Ovary (tissue), 3 donors: ENCODE data around the gene CLDN7.

Experiments used
- POLR2A ChIP-seq: fragments of 450-650 bp; IDR thresholded peaks from one replicate; pipeline ENCODE4 v1.6.1; 2017; ENCODE audit warnings: antibody characterized with exemption, mild to moderate bottlenecking, moderate library complexity
- TF ChIP-seq, protein P1 (sequence below), 3 donors: fragments of 450-650 bp in 2 of 3; fragments of 200-600 bp in 1 of 3; IDR thresholded peaks; one replicate each; pipeline versions ENCODE4 v1.5.1 to v1.8.0; 2016 to 2022; ENCODE audit warnings: antibody characterized with exemption in 3 of 3, mild to moderate bottlenecking in 1 of 3
- donor health status: DM: no; HTN: no; CAD: no.

DNA sequence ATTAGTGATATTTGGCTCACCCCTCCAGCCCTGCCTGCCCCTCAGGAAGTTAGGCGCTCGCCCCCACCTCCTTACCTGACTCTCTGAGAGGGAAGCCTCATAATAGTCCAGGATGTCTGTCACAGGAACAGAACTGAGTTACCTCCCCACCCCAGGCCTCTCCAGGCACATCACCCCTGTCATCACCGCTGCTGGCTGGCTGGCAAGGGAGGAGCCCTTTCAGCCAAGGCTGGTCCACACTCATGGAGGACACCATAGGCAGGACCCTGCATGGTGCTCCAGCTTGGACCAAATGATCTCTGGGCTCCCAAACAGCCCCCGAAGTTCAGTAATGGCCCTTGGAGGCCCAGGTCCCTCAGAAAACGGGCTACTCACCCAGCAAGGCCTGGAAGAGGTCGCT, 44.1 kb downstream of the CLDN7 start:
- TF ChIP-seq, protein P1, sequence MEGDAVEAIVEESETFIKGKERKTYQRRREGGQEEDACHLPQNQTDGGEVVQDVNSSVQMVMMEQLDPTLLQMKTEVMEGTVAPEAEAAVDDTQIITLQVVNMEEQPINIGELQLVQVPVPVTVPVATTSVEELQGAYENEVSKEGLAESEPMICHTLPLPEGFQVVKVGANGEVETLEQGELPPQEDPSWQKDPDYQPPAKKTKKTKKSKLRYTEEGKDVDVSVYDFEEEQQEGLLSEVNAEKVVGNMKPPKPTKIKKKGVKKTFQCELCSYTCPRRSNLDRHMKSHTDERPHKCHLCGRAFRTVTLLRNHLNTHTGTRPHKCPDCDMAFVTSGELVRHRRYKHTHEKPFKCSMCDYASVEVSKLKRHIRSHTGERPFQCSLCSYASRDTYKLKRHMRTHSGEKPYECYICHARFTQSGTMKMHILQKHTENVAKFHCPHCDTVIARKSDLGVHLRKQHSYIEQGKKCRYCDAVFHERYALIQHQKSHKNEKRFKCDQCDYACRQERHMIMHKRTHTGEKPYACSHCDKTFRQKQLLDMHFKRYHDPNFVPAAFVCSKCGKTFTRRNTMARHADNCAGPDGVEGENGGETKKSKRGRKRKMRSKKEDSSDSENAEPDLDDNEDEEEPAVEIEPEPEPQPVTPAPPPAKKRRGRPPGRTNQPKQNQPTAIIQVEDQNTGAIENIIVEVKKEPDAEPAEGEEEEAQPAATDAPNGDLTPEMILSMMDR (IDR thresholded peaks at IDR 0.05) = no peak
- no peak for TF ChIP-seq POLR2A
